Fibroblast of pulmonary artery (primary cell): Measurements from ENCODE around the gene HOXA1.
"Not testable (repeated sequence)": the region's sequence is repeated elsewhere in the genome, so short reads cannot be mapped to it uniquely, and the experiment has no call there.

Source experiments
- DNase-seq: peaks from one replicate; pipeline ENCODE4 v3.0.0-alpha.2; 2010; ENCODE audit warnings: low read depth
- H3K4me3 ChIP-seq: replicated peaks from 2 replicates; pipeline ENCODE4 v1.5.1; 2011; ENCODE audit warnings: low read depth, mild to moderate bottlenecking, control low read depth, low read length, moderate library complexity
- CTCF ChIP-seq: IDR thresholded peaks from 2 replicates; pipeline ENCODE4 v1.5.1; 2011; ENCODE audit warnings: mild to moderate bottlenecking, control low read depth, low read length, inconsistent platforms; ENCODE audit errors: missing control alignments

The HOXA1 gene

DNA sequence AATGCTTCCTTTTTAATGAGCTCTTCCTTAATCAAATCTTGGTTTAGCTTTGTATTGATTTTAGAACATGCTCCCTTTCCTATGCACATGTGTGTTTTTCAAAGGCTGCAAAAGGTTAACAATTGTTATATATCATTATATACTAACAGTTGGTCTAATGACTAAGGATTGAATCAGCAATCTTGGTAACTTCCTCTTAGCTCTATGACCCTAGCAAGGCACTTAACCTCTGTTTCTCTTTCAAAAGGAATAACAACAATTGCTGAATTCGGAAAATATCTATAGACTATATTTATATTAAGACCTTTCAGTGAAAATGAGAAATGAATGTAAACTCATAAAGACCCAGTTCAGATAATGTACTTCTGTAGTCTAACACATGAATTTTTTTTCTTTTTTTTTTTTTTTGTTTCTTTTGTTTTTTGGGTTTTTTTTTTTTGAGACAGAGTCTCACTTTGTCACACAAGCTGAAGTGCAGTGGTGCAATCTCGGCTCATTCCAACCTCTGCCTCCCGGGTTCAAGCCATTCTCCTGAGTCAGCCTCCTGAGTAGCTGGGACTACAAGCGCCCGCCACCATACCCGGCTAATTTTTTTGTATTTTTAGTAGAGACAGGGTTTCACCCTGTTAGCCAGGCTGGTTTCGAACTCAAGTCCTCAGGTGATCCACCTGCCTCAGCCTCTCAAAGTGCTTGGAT lies 48.8 kb downstream of the HOXA1 start:
- no peak overlapping the region for H3K4me3 ChIP-seq
- no peak for TF ChIP-seq CTCF
- DNase-seq: peak; percentile 46

DNA sequence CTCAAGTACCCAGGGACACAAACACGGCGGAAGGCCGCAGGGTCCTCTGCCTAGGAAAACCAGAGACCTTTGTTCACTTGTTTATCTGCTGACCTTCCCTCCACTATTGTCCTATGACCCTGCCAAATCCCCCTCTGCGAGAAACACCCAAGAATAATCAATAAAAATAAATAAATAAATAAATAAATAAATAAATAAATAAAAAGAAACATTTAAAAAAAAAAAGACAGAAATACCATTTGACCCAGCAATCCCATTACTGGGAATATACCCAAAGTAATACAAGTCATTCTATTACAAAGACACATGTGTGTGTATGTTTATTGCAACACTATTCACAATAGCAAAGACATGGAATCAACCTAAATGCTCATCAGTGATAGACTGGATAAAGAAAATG lies 49.8 kb downstream of the HOXA1 start:
- H3K4me3 ChIP-seq, DNase-seq: not testable (repeated sequence)

- not testable (repeated sequence) for DNase-seq, H3K4me3 ChIP-seq
Observed at GRCh38 chr7:27045066-27045465, 50.7 kb downstream of the HOXA1 start.
